CD14-positive monocyte (primary cell): ENCODE measurements around the gene JSRP1. TPM values are rescaled to one million over a fixed set of nuclear protein-coding genes. Genes with fewer than 3 reads are reported as not detected.

Experiments
- DNase-seq, 3 donors: peaks; one replicate each; pipeline ENCODE4 v3.0.0-alpha.2; 2011 to 2022
- H2AFZ ChIP-seq: 2 replicates; pipeline ENCODE4 v1.6.0; 2012; ENCODE audit warnings: mild to moderate bottlenecking, low read depth, low read length, inconsistent platforms; ENCODE audit not compliant: insufficient read depth, poor library complexity, severe bottlenecking
- H3K27ac ChIP-seq, 2 donors: 1 replicate in 1 of 2; 2 replicates in 1 of 2; pipeline ENCODE4 v1.5.1; 2012 to 2013; ENCODE audit warnings: low read length in 2 of 2, control low read depth in 1 of 2, inconsistent platforms in 1 of 2, low read depth in 1 of 2, mild to moderate bottlenecking in 1 of 2
- H3K27me3 ChIP-seq, 2 donors: one replicate each; pipeline versions ENCODE4 v1.6.0 to v1.6.1; 2011 to 2013; ENCODE audit warnings: low read length in 2 of 2; ENCODE audit not compliant: control insufficient read depth in 2 of 2, insufficient read depth in 2 of 2
- H3K36me3 ChIP-seq, 2 donors: replicated peaks in 1 of 2; 1 replicate in 1 of 2; 2 replicates in 1 of 2; pipeline versions ENCODE4 v1.5.1 to v1.6.1; 2012 to 2013; ENCODE audit warnings: low read length in 2 of 2, control low read depth in 1 of 2, inconsistent platforms in 1 of 2, mild to moderate bottlenecking in 1 of 2; ENCODE audit not compliant: insufficient read depth in 2 of 2, control insufficient read depth in 1 of 2
- H3K4me1 ChIP-seq, 2 donors: 1 replicate in 1 of 2; 2 replicates in 1 of 2; pipeline versions ENCODE4 v1.5.1 to v1.6.1; 2012 to 2013; ENCODE audit warnings: low read length in 2 of 2, control low read depth in 1 of 2, inconsistent platforms in 1 of 2, mild to moderate bottlenecking in 1 of 2, moderate library complexity in 1 of 2; ENCODE audit not compliant: insufficient read depth in 2 of 2, control insufficient read depth in 1 of 2
- H3K4me2 ChIP-seq: replicated peaks from 2 replicates; pipeline ENCODE3; 2012; ENCODE audit warnings: low read length, moderate library complexity, mild to moderate bottlenecking; ENCODE audit not compliant: poor library complexity, severe bottlenecking; ENCODE audit errors: extremely low read depth
- H3K4me3 ChIP-seq, 3 experiments: fragments of 200-600 bp in 1 of 3; sonication (generic) in 1 of 3; replicated peaks in 1 of 3; 1 replicate in 2 of 3; 2 replicates in 1 of 3; pipeline ENCODE4 v1.5.1; 2011 to 2013; ENCODE audit warnings: low read length in 3 of 3, mild to moderate bottlenecking in 3 of 3, control low read depth in 2 of 3, low read depth in 2 of 3, inconsistent platforms in 1 of 3, moderate library complexity in 1 of 3
- H3K79me2 ChIP-seq: 2 replicates; pipeline ENCODE4 v1.6.0; 2012; ENCODE audit warnings: mild to moderate bottlenecking, control low read depth, inconsistent platforms, low read length, moderate library complexity; ENCODE audit not compliant: insufficient read depth
- H3K9ac ChIP-seq: 2 replicates; pipeline ENCODE4 v1.6.0; 2017; ENCODE audit warnings: low read length, mild to moderate bottlenecking; ENCODE audit not compliant: insufficient read depth, poor library complexity, severe bottlenecking
- H3K9me3 ChIP-seq, 2 donors: replicated peaks in 1 of 2; 1 replicate in 1 of 2; 2 replicates in 1 of 2; pipeline versions ENCODE4 v1.5.1 to v1.6.1; 2012 to 2013; ENCODE audit warnings: low read length in 2 of 2, control low read depth in 1 of 2; ENCODE audit not compliant: control insufficient read depth in 1 of 2, insufficient read depth in 1 of 2
- H4K20me1 ChIP-seq: 2 replicates; pipeline ENCODE4 v1.6.0; 2012; ENCODE audit warnings: mild to moderate bottlenecking, low read length, control low read depth, moderate library complexity; ENCODE audit not compliant: insufficient read depth
- H3K27ac Mint-ChIP-seq, 7 donors: one replicate each; pipeline ENCODE4 v1.8.0; 2020; ENCODE audit warnings: mild to moderate bottlenecking in 7 of 7, mixed read lengths in 7 of 7, moderate library complexity in 6 of 7, inconsistent platforms in 2 of 7
- H3K27me3 Mint-ChIP-seq, 3 donors: one replicate each; pipeline ENCODE4 v1.8.0; 2021 to 2022; ENCODE audit warnings: low read depth in 3 of 3, mild to moderate bottlenecking in 3 of 3, mixed read lengths in 3 of 3, moderate library complexity in 3 of 3, inconsistent platforms in 1 of 3
- H3K36me3 Mint-ChIP-seq, 2 donors: one replicate each; pipeline ENCODE4 v1.8.0; 2020; ENCODE audit warnings: mixed read lengths in 2 of 2, inconsistent platforms in 1 of 2, mild to moderate bottlenecking in 1 of 2
- H3K4me1 Mint-ChIP-seq: one replicate; pipeline ENCODE4 v1.8.0; 2020; ENCODE audit warnings: mild to moderate bottlenecking, mixed read lengths
- H3K4me3 Mint-ChIP-seq, 2 donors: one replicate each; pipeline ENCODE4 v1.8.0; 2020; ENCODE audit warnings: mild to moderate bottlenecking in 2 of 2, mixed read lengths in 2 of 2, moderate library complexity in 1 of 2
- H3K9me3 Mint-ChIP-seq, 7 donors: one replicate each; pipeline ENCODE4 v1.8.0; 2020 to 2022; ENCODE audit warnings: mixed read lengths in 7 of 7, mild to moderate bottlenecking in 6 of 7, moderate library complexity in 6 of 7, inconsistent platforms in 2 of 7
- WGBS: methylation state at CpG from one replicate; pipeline ENCODE4 v1.1.5; 2013; ENCODE audit warnings: missing lambda C conversion rate; ENCODE audit not compliant: insufficient coverage; 5-methylcytosine and 5-hydroxymethylcytosine counted together
- intact Hi-C, 2 donors: fragments of 100-400 bp; cut with micrococcal nuclease; formaldehyde crosslinking; loops; one replicate each; pipeline versions ENCODE4 v1.15.0 to v1.15.1; 2023
- polyA plus RNA-seq, 3 donors: library from polyadenylated mRNA; depleted of rRNA in 1 of 3; unstranded in 2 of 3; stranded (reverse) in 1 of 3; fragments of 300-500 nt in 2 of 3; fragments of >200 nt in 1 of 3; fragmentation: Illumina TruSeq in 2 of 3; gene quantifications; 1 replicate in 2 of 3; 2 replicates in 1 of 3; pipeline ENCODE4 v1.2.3, GENCODE V29; 2012 to 2021
- TF ChIP-seq, protein P1 (sequence below): fragments of 200-600 bp; IDR thresholded peaks from one replicate; pipeline ENCODE4 v1.8.0; 2022; ENCODE audit warnings: antibody characterized with exemption, mild to moderate bottlenecking

The JSRP1 gene
- polyA plus RNA-seq, 3 donors: 0.38 to 0.50 TPM; not detected in 1

DNA sequence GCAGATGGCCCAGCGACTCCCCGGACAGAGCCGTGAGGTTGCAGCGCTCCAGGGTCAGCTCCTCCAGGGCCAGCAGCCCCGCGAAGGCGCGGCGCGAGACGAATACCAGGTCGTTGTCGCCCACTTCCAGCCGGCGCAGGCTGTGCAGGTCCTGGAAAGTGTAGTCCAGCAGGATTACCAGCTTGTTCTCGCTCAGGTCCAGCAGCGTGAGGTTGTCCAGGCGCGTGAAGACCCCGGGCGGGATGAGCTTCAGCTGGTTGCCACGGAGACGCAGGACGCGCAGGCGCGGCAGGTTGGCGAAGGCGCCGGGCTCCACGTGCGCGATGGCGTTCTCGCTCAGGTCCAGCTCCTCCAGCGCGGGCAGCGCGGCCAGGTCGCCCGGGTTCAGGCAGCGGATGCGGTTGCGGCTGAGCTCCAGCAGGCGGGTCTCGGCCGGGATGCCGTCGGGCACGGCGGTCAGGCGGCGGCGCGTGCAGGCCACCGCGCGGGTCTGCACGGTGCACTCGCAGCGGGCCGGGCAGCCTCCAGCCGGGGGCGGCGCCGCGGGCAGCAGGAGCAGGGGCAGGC, 35.1 kb upstream of the JSRP1 start:
- intact Hi-C loops: no loop called here
- Histone ChIP-seq H3K4me1 (peaks cover 52 to 80% of the 10 kb centered on the region in 2 donors), H3K36me3 (peaks cover 20 to 36% of the 10 kb centered on the region in 2 donors), H3K79me2 (peaks cover 43% of the 10 kb centered on the region), H3K4me2 (peak overlapping the region; percentile 85), H4K20me1 (peaks cover 59% of the 10 kb centered on the region), H3K4me3 (peak overlapping the region; percentile 38 to 82 (median 58)), H3K9ac (peak overlapping the region; percentile 92), H3K9me3 (no peaks in the 10 kb centered on the region), H2AFZ (no peak overlapping the region), H3K27me3 (no peaks in the 10 kb centered on the region), H3K27ac (peak overlapping the region in 1 of 2 donors; percentile 96)
- WGBS: 42% methylated on average over 58 of the region's 67 CpGs
- Mint-ChIP-seq H3K27me3 (peaks cover 2 to 13% (median 11%) of the 10 kb centered on the region in 3 donors), H3K4me3 (peak overlapping the region; percentile 84 to 87), H3K27ac (peak overlapping the region in 2 of 7 donors; percentile 81 to 96), H3K4me1 (peaks cover 71% of the 10 kb centered on the region), H3K9me3 (peaks cover 0 to 3% (median 0%) of the 10 kb centered on the region in 7 donors), H3K36me3 (peaks cover 28 to 48% of the 10 kb centered on the region in 2 donors)
- DNase-seq: no peak
- TF ChIP-seq, protein P1, sequence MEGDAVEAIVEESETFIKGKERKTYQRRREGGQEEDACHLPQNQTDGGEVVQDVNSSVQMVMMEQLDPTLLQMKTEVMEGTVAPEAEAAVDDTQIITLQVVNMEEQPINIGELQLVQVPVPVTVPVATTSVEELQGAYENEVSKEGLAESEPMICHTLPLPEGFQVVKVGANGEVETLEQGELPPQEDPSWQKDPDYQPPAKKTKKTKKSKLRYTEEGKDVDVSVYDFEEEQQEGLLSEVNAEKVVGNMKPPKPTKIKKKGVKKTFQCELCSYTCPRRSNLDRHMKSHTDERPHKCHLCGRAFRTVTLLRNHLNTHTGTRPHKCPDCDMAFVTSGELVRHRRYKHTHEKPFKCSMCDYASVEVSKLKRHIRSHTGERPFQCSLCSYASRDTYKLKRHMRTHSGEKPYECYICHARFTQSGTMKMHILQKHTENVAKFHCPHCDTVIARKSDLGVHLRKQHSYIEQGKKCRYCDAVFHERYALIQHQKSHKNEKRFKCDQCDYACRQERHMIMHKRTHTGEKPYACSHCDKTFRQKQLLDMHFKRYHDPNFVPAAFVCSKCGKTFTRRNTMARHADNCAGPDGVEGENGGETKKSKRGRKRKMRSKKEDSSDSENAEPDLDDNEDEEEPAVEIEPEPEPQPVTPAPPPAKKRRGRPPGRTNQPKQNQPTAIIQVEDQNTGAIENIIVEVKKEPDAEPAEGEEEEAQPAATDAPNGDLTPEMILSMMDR: no peak

DNA sequence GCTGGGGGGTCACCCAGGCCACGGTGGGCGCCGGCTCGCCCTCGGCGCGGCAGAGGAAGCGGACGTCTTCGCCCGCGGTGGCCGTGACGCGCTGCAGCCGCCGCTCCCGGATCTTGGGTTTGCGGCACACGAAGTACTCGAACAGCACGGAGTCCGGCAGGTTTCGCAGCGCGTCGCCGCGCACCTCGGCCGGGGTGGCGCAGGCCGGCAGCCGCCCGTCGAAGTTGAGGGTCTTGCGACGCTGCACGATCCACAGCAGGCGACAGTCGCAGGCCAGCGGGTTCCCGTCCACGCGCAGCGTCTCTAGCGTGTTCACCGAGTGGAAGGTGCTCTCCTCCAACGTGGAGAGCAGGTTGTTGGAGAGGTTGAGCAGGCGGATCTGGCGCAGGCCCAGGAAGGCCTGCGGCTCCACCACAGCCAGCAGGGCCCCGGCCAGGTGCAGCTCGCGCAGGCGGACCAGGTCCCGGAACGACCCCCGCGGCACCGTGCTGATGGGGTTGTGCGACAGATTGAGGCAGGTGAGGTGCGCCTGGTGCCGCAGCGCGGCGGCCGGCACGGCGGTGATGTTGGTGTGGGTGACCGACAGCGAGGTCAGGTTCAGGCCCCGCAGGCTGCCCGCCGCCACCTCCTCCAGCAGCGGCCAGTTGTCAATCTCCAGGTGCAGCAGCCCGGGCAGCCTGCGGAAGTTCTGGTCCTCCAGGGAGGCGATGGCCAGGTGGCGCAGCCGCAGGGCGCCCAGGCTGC, 34.4 kb upstream of the JSRP1 start:
- Histone ChIP-seq H3K27me3 (no peaks in the 10 kb centered on the region), H3K9ac (peak overlapping the region; percentile 92), H2AFZ (peak overlapping the region; percentile 59), H3K79me2 (peaks cover 43% of the 10 kb centered on the region), H3K9me3 (no peaks in the 10 kb centered on the region), H4K20me1 (peaks cover 52% of the 10 kb centered on the region), H3K4me3 (peak overlapping the region; percentile 38 to 82 (median 58)), H3K4me2 (peak overlapping the region; percentile 85), H3K36me3 (peaks cover 14 to 32% of the 10 kb centered on the region in 2 donors), H3K4me1 (peaks cover 52 to 84% of the 10 kb centered on the region in 2 donors), H3K27ac (peak overlapping the region in 1 of 2 donors; percentile 96)
- Mint-ChIP-seq H3K4me3 (peak overlapping the region; percentile 84 to 87), H3K36me3 (peaks cover 25 to 41% of the 10 kb centered on the region in 2 donors), H3K4me1 (peaks cover 73% of the 10 kb centered on the region), H3K9me3 (peaks cover 0 to 3% (median 0%) of the 10 kb centered on the region in 7 donors), H3K27ac (peak overlapping the region in 6 of 7 donors; percentile 20 to 96 (median 54)), H3K27me3 (peaks cover 2 to 16% (median 13%) of the 10 kb centered on the region in 3 donors)
- TF ChIP-seq, protein P1: no peak
- no peak for DNase-seq
- WGBS: 1% methylated on average over 82 of the region's 82 CpGs
- intact Hi-C loops: no loop called here
